Measurements from ENCODE around the gene FAM184B. TPM values are rescaled to one million over a fixed set of nuclear protein-coding genes. Genes with fewer than 3 reads are reported as not detected.

Gene FAM184B
- total RNA-seq, 4 donors from 2014 or later = 0.11 to 0.53 (median 0.49) TPM; not detected in 1

GRCh38 chr4:17657849-17658248, 123.6 kb downstream of the FAM184B start:
- TF ChIP-seq, protein P1, sequence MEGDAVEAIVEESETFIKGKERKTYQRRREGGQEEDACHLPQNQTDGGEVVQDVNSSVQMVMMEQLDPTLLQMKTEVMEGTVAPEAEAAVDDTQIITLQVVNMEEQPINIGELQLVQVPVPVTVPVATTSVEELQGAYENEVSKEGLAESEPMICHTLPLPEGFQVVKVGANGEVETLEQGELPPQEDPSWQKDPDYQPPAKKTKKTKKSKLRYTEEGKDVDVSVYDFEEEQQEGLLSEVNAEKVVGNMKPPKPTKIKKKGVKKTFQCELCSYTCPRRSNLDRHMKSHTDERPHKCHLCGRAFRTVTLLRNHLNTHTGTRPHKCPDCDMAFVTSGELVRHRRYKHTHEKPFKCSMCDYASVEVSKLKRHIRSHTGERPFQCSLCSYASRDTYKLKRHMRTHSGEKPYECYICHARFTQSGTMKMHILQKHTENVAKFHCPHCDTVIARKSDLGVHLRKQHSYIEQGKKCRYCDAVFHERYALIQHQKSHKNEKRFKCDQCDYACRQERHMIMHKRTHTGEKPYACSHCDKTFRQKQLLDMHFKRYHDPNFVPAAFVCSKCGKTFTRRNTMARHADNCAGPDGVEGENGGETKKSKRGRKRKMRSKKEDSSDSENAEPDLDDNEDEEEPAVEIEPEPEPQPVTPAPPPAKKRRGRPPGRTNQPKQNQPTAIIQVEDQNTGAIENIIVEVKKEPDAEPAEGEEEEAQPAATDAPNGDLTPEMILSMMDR (IDR thresholded peaks at IDR 0.05 in 4 of 5, conservative IDR thresholded peaks at IDR 0.05 in 1 of 5) = no peak
- TF ChIP-seq POLR2A (IDR thresholded peaks at IDR 0.05) = no peak
- H3K4me1 ChIP-seq = no peaks in the 10 kb centered on the region
- H3K27me3 ChIP-seq = no peaks in the 10 kb centered on the region
- no peaks in the 10 kb centered on the region for H3K9me3 ChIP-seq
- ATAC-seq (no peak), DNase-seq (no peak)
- no peak overlapping the region for H3K4me3 ChIP-seq
- in situ Hi-C loops (cut with MboI; ENCODE audit: low sequenced_read_pairs in 4 of 4) (no loop called here), intact Hi-C loops (cut with DNase I; ENCODE audit: low total_unique reads) (no loop called here)
- H3K36me3 ChIP-seq = no peaks in the 10 kb centered on the region
- no peak overlapping the region for H3K27ac ChIP-seq

DNA sequence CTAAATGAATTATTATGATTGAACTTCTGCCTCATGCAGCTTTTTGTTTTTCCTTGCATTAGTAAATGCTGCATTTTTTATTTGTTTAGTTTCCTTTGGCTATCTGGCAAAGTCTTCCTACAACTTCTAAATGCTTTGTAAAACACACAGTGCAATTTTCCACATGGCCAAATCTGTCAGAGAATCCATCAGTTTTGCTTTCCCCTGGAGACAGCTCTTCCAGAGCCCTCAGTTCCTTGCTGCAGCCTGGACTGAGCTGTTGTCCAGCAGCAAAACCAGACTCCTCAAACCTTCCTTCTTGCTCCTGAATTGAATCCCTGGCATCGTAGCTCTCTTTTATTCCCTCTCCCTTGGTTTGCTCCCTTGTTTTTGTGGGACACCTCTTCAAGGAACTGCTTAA, 124.3 kb downstream of the FAM184B start:
- DNase-seq (no peak), ATAC-seq (no peak)
- H3K4me1 ChIP-seq = no peaks in the 10 kb centered on the region
- no peaks in the 10 kb centered on the region for H3K9me3 ChIP-seq
- intact Hi-C loops (cut with DNase I; ENCODE audit: low total_unique reads) = no loop called here
- H3K27ac ChIP-seq = no peak overlapping the region
- no peak overlapping the region for H3K4me3 ChIP-seq
- no peaks in the 10 kb centered on the region for H3K36me3 ChIP-seq
- TF ChIP-seq, protein P1 (IDR thresholded peaks at IDR 0.05 in 4 of 5, conservative IDR thresholded peaks at IDR 0.05 in 1 of 5) = no peak
- TF ChIP-seq POLR2A (IDR thresholded peaks at IDR 0.05) = no peak
- in situ Hi-C loops (cut with MboI; ENCODE audit: low sequenced_read_pairs in 4 of 4) = no loop called here
- H3K27me3 ChIP-seq = no peaks in the 10 kb centered on the region

- ATAC-seq = no peak
- TF ChIP-seq, protein P1 (IDR thresholded peaks at IDR 0.05 in 4 of 5, conservative IDR thresholded peaks at IDR 0.05 in 1 of 5) = no peak
- TF ChIP-seq POLR2A (IDR thresholded peaks at IDR 0.05) = no peak
- Histone ChIP-seq H3K4me3 (no peak overlapping the region), H3K27me3 (no peaks in the 10 kb centered on the region), H3K9me3 (no peaks in the 10 kb centered on the region), H3K36me3 (no peaks in the 10 kb centered on the region), H3K4me1 (peaks cover 6% of the 10 kb centered on the region in 2 donors), H3K27ac (no peak overlapping the region)
- intact Hi-C loops (cut with DNase I; ENCODE audit: low total_unique reads) = no loop called here
- in situ Hi-C loops (cut with MboI; ENCODE audit: low sequenced_read_pairs in 4 of 4) = no loop called here
- DNase-seq = no peak
Measured at GRCh38 chr4:17654701-17655100, 126.7 kb downstream of the FAM184B start.

DNA sequence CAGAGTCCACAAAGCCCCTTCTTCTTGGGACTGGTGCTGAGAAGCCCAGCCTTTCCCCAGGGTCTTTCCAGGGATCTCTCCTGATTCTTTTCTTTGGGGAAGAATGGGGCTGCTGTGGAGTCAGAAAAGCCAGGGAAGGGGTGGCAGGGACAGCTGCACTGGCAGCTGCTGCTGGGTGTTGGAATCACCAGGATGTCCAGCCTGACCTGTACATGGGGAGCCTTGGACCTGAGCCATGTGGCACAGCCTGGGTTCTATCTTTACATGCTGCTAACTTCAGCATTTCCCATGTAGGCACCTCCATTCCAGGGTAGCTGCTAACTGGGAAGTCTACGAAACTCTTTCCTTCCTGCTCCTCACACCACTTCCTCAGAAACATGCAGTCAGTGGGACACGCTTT, 131.0 kb downstream of the FAM184B start:
- Histone ChIP-seq H3K36me3 (no peaks in the 10 kb centered on the region), H3K4me3 (no peak overlapping the region), H3K27me3 (no peaks in the 10 kb centered on the region), H3K9me3 (no peaks in the 10 kb centered on the region), H3K4me1 (peaks cover 6% of the 10 kb centered on the region in 2 donors), H3K27ac (peak overlapping the region in 1 of 4 donors; percentile 1)
- intact Hi-C loops (cut with DNase I; ENCODE audit: low total_unique reads) (no loop called here), in situ Hi-C loops (cut with MboI; ENCODE audit: low sequenced_read_pairs in 4 of 4) (no loop called here)
- ATAC-seq (peak; percentile 38 to 42), DNase-seq (peak in 1 of 2 donors; percentile 59)
- TF ChIP-seq POLR2A (IDR thresholded peaks at IDR 0.05) = no peak
- TF ChIP-seq, protein P1 (IDR thresholded peaks at IDR 0.05 in 4 of 5, conservative IDR thresholded peaks at IDR 0.05 in 1 of 5) = no peak

DNA sequence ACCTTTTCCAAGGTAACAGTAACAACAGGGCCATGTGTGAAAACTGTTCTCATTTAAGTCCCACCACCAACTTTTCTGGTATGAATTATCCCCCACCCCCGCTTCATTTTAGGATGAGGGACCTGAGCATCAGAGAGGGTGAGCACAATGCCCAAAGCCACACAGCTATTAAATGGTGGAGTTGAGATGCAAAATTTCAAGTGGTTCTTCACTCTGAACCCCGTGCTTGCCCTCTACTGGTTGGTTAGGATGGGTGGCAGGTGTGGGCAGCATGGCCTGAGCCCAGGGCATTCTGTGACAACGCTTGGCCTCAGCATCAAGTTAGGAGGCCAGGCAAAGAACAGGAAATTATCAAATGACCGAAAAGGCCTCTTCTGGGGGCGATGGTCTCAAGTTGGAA, 133.5 kb downstream of the FAM184B start:
- H3K27ac ChIP-seq = no peak overlapping the region
- ATAC-seq (no peak), DNase-seq (no peak)
- H3K36me3 ChIP-seq = no peaks in the 10 kb centered on the region
- H3K27me3 ChIP-seq = no peaks in the 10 kb centered on the region
- no peaks in the 10 kb centered on the region for H3K9me3 ChIP-seq
- intact Hi-C loops (cut with DNase I; ENCODE audit: low total_unique reads) = no loop called here
- no peak for TF ChIP-seq POLR2A (IDR thresholded peaks at IDR 0.05)
- TF ChIP-seq, protein P1 (IDR thresholded peaks at IDR 0.05 in 4 of 5, conservative IDR thresholded peaks at IDR 0.05 in 1 of 5) = peak in 1 of 5 experiments; percentile 18
- in situ Hi-C loops (cut with MboI; ENCODE audit: low sequenced_read_pairs in 4 of 4) = no loop called here
- H3K4me3 ChIP-seq = no peak overlapping the region
- H3K4me1 ChIP-seq = peaks cover 6% of the 10 kb centered on the region in 2 donors

Data from gastrocnemius medialis (tissue), 4 donors.